Measurements from ENCODE around the gene NOP58.

DNA sequence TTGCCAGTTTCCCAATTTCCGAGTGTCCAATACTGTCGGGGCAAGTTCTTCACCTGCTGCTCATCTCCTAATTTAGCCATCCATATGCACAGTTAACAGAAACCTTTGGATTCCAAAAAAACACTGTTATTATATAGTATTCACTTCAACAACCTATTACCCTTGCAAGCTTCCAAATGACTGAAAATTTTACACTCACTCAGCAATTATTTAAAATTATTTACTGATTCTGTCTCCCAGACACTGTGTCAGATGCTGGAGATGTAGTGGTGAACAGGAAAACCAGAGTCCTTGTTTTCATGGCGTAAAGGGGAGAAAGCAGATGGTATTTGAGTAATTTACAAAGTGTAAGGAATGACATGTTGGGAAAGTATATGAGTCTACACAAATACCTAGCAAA is 56.9 kb downstream of the NOP58 start:
- TF ChIP-seq, protein P1, sequence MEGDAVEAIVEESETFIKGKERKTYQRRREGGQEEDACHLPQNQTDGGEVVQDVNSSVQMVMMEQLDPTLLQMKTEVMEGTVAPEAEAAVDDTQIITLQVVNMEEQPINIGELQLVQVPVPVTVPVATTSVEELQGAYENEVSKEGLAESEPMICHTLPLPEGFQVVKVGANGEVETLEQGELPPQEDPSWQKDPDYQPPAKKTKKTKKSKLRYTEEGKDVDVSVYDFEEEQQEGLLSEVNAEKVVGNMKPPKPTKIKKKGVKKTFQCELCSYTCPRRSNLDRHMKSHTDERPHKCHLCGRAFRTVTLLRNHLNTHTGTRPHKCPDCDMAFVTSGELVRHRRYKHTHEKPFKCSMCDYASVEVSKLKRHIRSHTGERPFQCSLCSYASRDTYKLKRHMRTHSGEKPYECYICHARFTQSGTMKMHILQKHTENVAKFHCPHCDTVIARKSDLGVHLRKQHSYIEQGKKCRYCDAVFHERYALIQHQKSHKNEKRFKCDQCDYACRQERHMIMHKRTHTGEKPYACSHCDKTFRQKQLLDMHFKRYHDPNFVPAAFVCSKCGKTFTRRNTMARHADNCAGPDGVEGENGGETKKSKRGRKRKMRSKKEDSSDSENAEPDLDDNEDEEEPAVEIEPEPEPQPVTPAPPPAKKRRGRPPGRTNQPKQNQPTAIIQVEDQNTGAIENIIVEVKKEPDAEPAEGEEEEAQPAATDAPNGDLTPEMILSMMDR (IDR thresholded peaks at IDR 0.05; ENCODE audit: low read depth, low read length, poor library complexity, severe bottlenecking), result no peak
- no peak for TF ChIP-seq EZH2phosphoT487 (IDR thresholded peaks at IDR 0.05; ENCODE audit: borderline replicate concordance, low read length)

All from DOHH2 (cell line).